Endothelial cell (in vitro differentiated cells): ENCODE measurements around the gene NFATC1. TPM values are rescaled to one million over a fixed set of nuclear protein-coding genes. Genes with fewer than 3 reads are reported as not detected.

Experiments used
- DNase-seq: peaks from one replicate; pipeline ENCODE4 v3.0.0; 2021; ENCODE audit warnings: low spot score
- H3K27ac Mint-ChIP-seq: one replicate; pipeline ENCODE4 v1.8.0; 2021; ENCODE audit warnings: mixed read lengths, inconsistent platforms; ENCODE audit not compliant: unreplicated experiment
- H3K27me3 Mint-ChIP-seq: one replicate; pipeline ENCODE4 v1.8.0; 2021; ENCODE audit warnings: mild to moderate bottlenecking, moderate library complexity, mixed read lengths, inconsistent platforms; ENCODE audit not compliant: unreplicated experiment
- H3K36me3 Mint-ChIP-seq: one replicate; pipeline ENCODE4 v1.8.0; 2021; ENCODE audit warnings: mild to moderate bottlenecking, low read depth, mixed read lengths, inconsistent platforms; ENCODE audit not compliant: unreplicated experiment
- H3K4me1 Mint-ChIP-seq: one replicate; pipeline ENCODE4 v1.8.0; 2021; ENCODE audit warnings: mild to moderate bottlenecking, mixed read lengths, inconsistent platforms; ENCODE audit not compliant: unreplicated experiment
- H3K4me3 Mint-ChIP-seq: one replicate; pipeline ENCODE4 v1.8.0; 2021; ENCODE audit warnings: mild to moderate bottlenecking, mixed read lengths, inconsistent platforms; ENCODE audit not compliant: unreplicated experiment
- H3K9me3 Mint-ChIP-seq: one replicate; pipeline ENCODE4 v1.8.0; 2021; ENCODE audit warnings: mixed read lengths, inconsistent platforms; ENCODE audit not compliant: unreplicated experiment
- CTCF ChIP-seq: fragments of 200-600 bp; sonication (generic); IDR thresholded peaks from one replicate; pipeline ENCODE4 v1.5.0; 2021; ENCODE audit warnings: antibody characterized with exemption; ENCODE audit not compliant: unreplicated experiment
- total RNA-seq: library from RNA; stranded (reverse); fragmentation: NEBNext Ultra II Directional; extraction: Animal tissue kit (Norgen Biotek cat#: 25700); gene quantifications from one replicate; pipeline ENCODE4 v1.2.1, GENCODE V29; 2021; ENCODE audit not compliant: unreplicated experiment

The NFATC1 gene
- total RNA-seq, 1 donor from 2014 or later = 40.6 TPM

DNA sequence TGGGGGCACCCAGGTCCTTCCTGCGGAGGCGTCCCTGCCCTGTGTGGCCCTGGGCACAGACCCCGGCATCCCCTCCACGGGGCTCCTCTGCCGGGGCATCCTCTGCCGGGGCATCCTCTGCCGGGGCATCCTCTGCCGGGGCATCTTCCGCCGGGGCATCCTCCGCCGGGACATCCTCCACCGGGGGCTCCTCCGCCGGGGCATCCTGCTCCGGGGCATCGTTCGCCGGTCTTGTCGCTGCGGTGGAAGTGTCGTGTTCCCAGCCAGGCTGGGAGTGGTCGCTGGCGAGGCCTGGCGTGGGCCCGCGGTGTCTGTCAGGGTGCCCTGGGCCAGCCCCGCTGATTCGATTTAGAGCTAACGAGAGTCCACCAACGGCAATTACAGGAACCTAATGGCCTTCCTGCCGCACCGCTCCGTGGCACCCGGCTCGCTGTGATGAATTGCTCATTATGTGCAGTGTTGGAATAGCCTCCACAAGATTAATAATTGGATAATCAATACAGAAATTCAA is 115.1 kb downstream of the NFATC1 start:
- DNase-seq = no peak
- H3K27ac Mint-ChIP-seq = no peak overlapping the region
- peaks cover 19% of the 10 kb centered on the region for H3K36me3 Mint-ChIP-seq
- TF ChIP-seq CTCF = no peak
- peaks cover 19% of the 10 kb centered on the region for H3K27me3 Mint-ChIP-seq
- peaks cover 22% of the 10 kb centered on the region for H3K4me1 Mint-ChIP-seq
- H3K9me3 Mint-ChIP-seq = no peaks in the 10 kb centered on the region
- H3K4me3 Mint-ChIP-seq = no peak overlapping the region

- Mint-ChIP-seq H3K27ac (no peak overlapping the region), H3K4me3 (no peak overlapping the region), H3K9me3 (no peaks in the 10 kb centered on the region), H3K4me1 (peaks cover 21% of the 10 kb centered on the region), H3K36me3 (peaks cover 18% of the 10 kb centered on the region), H3K27me3 (peaks cover 21% of the 10 kb centered on the region)
- no peak for TF ChIP-seq CTCF
- no peak for DNase-seq
Measured at GRCh38 chr18:79511271-79511670, 115.5 kb downstream of the NFATC1 start.

DNA sequence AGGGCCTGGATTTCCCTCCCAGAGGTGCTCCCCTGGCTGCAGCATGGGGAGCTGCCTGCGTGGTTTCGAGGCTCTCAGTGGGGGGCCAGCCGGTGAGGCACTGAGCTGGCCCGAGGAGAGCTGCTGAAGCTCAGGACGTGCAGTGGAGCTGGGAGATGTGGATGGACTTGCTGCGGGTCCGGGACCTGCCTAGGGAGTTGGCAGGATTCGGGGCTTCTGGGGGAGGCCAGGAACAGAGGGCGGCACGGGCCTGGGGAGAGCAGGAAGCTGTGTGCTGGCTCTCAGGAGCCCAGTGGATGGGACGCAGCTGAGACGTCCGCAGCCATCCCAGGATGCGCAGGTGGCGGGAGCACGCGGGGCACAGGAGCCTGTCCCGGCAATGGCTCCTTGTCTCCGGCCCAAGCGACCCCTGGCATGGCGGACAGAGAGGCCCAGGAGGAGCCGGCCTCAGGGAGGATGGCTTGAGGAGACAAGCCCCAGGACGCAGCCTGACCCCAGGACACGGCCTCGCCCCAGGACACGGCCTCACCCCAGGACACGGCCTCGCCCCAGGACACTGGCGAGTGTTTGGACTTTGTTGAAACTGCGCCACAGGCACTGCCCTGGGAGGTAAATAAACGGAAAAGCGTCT is 116.1 kb downstream of the NFATC1 start:
- DNase-seq = no peak
- Mint-ChIP-seq H3K27me3 (peaks cover 16% of the 10 kb centered on the region), H3K9me3 (no peaks in the 10 kb centered on the region), H3K36me3 (peaks cover 14% of the 10 kb centered on the region), H3K27ac (no peak overlapping the region), H3K4me3 (no peak overlapping the region), H3K4me1 (peaks cover 21% of the 10 kb centered on the region)
- TF ChIP-seq CTCF = no peak

DNA sequence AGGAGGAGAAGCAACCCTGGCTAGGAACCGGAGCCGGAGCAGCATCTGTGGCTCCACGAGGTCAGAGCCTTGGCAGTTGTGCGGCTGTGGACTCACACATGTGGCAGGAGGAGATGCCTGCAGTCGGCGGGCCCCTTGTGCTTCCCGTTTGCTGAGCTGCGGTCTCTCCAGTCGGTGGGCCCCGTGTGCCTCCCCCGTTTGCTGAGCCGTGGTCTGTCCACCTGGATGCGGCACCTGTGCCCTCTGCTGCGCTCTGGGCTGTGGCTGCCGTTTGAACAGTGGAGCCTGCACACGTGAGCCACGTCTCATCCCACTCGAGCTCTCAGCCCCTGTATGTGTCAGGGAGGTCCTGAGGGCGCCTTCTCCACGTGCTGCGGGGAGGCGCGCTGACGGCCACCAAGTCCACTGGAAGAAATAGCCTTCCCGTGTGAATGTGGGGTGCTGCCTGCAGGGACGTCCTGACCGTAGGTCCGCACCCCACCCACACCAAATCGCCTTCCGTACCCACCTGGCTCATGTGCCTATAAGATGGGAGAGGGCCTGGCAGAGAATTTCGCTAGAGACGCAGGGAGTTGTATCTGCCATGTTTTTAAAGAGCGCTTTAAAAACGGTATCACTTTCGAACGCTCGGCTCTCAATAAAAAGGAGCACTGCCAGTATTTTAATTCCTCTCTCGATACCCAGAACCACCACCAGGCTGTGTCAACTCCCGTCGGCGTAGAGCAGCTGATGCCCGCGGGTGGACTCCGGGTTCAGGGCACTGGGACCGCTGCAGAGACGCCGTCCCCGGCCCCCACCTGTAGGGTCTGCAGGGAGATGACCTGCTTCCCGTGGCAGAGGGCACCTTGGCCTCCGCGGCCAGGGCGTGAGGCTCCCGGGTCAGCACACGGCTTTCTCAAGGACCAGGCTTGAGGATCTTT is 117.0 kb downstream of the NFATC1 start:
- peak; percentile 2 for DNase-seq
- H3K9me3 Mint-ChIP-seq = no peaks in the 10 kb centered on the region
- H3K36me3 Mint-ChIP-seq = peaks cover 14% of the 10 kb centered on the region

More for the DNA sequence above, 117.0 kb downstream of the NFATC1 start:
- Mint-ChIP-seq H3K4me1 (peaks cover 27% of the 10 kb centered on the region), H3K27me3 (peaks cover 14% of the 10 kb centered on the region), H3K4me3 (no peak overlapping the region), H3K27ac (no peak overlapping the region)
- TF ChIP-seq CTCF = no peak
